ENCODE results near the gene PDK4.
"Not testable (repeated sequence)": the region's sequence is repeated elsewhere in the genome, so short reads cannot be mapped to it uniquely, and the experiment has no call there.

Gene PDK4

DNA sequence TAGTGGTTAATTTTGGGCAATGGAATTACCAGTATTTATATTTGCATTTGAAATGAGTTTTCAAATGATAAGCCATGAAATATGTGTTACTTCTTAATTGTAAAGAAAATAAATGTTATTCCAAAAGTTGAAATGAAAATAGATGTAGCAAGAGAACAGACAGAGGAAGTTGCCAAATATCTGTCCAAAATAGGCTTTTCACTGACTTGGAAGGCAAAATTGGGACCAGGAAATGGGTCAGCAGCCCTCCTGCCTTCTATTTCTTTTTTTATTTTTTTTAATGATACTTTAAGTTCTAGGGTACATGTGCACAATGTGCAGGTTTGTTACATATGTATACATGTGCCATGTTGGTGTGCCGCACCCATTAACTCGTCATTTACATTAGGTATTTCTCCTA, 8.1 kb upstream of the PDK4 start:
- DNase-seq, result not testable (repeated sequence)

DNA sequence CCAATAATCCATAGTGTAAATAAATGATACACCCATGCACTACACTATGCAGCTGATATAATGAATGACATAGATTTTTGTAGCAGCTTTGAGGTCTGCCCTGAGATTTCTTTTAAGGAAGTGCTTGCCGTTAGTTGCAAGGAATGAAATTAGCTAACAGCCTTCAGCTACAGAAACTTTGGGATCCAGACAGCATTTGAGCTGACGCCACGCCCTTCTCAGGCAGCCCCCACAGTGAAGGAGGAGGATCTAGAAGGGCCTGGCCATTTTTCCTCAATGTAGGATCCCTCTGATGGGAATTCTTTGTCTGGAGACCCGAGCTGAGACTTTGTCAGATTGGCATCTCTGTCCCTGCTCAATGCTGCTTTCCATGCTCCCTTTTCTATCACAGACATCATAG, 6.1 kb upstream of the PDK4 start:
- DNase-seq, result no peak

DNA sequence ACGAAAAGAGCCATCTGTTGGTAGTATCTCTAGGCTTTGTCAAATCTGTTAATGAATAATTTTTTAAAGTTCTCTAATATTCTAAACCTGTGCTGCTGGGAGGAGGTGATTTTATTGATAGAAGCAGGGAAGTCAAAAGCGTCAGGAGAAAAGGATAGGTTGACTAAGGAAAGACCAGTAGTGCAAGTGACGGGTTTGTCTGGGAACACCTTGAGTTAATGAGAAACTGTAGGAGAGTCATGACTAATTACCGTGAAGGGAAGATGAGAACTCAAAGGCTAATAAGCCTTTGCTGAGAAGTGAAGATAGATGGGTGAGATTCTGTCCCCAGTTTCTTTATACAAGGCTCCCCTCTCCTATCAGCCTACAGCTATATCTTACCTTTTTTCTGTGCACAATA, 5.0 kb upstream of the PDK4 start:
- DNase-seq, result no peak

DNA sequence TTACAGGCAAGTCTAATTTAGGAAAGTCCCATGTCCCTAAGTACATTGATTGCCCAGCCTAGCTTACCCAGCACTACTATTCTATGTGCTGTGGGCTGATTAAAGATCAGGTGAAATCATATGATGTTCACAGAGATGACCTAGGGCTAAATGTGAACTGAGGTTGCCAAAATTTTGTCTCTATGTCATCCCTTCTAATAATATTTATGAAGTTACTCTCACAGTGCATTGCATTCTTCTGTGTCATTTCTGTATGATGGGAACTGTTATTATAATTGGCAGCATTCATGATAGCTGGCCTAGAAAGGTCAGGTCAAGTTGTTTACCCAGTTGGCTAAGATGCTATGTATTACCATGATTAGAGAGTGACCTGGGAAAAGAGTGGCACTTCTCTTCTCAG, 2.8 kb upstream of the PDK4 start:
- no peak for DNase-seq

DNA sequence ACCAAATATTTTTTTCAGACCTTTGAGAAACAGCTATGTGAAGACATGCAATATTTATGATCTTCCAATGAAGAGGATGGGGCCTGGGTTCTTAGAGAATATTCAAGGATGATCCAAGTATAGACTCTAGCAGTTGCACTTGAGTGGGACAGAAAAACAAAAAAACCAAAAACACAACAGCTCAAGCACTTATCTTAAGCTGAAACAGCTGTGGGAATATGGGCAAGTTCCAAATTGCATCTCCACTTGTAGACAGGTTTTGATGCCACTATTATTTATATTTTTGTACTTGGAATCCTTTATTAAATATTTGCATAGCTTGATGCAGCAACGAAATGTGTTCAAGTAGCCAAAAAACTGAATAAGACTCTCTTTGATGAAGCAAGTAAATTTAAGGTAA, 2.2 kb upstream of the PDK4 start:
- DNase-seq, result no peak

DNA sequence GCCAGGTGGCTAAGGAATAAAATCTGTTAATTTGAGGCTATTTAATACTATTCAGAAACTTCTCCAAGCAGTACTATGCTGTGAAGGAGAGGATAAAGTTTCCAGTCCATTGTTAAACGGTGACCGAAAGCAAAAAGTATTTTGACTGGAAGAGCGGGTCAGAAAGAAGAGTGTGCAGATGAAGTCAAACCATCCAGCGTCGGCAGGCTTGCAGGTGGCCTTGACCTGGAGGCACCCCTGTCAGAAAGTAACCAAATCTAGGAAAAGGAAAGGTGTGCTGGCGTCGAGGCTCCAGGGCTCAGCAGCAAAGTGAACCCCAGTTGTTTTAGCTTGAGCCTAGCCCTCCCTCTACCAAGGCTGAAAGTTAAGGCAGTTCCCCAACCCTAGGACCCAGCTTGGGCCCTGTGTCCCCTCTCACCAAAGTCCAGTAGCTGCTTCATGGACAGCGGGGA, 544 bp downstream of the PDK4 start:
- no peak for DNase-seq

DNA sequence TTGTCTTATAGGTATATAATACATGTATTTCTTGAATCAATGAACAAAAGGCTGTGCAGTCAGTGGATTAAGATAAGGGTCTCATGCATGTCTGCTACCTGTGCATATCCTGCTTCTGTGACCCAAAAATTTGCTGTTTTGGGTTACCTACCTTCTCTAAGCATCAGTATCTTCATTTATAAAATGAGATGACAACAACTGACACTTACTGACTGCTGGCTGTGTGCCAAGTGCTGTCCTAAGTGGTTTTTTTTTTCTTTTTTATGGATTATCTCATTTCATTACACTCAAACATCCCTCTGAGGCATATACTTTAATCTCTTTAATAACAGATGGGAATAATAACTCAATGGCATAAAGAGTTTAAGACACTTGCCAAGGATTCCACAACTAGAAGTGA, 2.1 kb downstream of the PDK4 start:
- no peak for DNase-seq

DNA sequence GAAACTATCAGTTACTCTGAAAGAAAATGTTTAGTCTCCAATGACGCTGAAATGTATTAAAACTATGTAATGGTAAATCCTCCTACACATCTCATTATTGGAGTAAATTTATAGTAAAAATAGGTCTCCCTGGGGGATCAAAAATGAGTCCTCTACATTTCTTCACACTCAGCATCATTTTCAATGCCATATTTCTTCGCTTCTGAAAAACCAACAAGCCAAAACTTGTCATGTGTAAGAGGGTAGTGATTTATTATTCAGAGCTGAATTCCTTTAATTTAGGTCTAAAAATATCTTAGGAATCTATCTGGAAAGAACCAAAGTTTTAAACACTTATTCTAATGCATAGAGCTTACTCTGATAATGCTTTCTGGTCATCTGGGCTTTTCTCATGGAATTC, 3.0 kb downstream of the PDK4 start:
- no peak for DNase-seq

DNA sequence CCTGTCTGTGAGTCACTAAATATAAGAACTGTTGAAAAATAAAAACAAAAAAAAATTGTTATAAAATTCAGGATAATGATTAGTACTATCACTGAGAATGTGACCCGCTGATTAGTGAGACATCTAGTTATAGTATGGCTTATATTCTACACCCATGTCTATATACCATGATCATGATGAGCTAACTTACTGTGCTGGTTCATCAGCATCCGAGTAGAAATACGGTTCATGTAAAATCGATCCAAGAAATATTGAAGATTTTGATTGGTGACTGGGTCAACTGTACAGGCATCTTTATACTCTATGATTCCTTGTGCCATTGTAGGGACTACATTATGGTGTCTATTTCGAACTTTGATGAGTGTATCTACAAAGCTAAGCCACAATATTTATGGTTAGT, 3.7 kb downstream of the PDK4 start:
- no peak for DNase-seq

DNA sequence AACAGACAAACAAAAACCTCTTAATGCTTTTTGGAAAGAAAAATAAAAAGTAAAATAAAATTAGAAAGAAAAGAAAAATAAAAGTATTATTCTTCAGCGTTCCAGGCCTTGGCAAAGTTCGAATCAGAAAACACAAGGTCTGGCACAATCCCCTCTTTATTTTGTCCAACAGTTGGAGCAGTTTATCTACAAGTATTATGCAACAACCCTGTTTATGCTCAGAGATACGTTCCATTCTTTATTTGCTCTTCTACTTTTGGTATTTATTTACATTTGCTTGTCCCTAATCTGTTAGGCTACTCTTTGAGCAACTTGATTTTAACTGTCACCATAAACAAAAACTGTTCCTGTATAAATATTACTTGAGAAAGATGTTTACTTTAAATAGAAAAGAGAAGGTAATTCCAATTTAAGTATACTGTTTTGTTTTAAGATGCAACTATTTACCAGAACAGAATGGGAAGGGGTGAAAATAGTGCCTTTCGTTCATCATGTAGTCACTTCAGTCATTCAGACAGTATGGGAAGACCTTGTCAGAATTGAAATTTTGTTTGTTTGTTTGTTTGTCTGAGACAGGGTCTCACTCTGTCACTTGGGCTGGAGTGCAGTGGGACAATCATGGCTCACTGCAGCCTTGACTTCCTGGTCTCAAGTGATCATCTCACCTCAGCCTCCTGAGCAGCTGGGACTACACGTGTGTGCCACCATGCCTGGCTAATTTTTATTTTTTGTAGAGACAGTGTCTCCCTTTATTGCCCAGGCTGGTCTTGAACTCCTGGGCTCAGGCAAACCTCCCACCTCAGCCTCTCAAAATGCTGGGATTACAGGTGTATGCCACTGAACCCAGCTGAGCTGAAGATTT, 5.7 kb downstream of the PDK4 start:
- no peak for DNase-seq

DNA sequence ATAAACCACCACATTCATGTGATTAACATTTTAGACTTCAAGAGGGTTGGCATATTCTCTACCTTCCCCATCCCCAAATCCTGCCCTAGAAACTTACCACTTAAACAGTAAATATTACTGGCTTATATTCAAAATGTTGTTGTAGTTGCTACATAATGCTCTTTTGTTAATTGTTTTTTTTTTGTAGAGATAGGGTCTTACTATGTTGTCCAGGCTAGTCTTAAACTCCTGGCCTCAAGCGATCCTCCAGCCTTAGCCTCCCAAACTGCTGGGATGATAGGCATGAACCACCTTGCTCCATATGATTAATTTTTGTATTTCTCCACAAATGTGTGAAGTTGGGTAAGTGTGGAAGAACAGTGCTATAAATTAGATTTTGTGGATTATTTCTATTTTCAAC, 6.5 kb downstream of the PDK4 start:
- DNase-seq, result no peak

DNA sequence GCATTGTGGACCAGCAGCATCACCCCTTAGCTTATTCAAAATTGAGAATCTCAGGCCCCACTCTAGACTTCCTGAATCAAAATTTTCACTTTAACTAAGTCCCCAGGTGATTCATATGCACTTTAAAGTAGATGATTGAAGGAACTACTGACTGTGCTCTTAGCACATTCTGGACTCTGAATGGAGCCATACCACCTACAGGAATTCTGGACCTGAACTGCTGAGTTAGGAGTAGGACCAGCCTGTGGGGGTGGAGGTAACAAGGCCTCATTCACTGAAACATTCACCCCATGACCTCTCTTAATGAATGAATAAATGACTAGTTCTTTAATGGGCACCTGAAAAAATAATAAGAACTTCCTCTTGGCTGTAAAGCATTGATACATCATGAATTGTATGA, 7.3 kb downstream of the PDK4 start:
- no peak for DNase-seq

DNA sequence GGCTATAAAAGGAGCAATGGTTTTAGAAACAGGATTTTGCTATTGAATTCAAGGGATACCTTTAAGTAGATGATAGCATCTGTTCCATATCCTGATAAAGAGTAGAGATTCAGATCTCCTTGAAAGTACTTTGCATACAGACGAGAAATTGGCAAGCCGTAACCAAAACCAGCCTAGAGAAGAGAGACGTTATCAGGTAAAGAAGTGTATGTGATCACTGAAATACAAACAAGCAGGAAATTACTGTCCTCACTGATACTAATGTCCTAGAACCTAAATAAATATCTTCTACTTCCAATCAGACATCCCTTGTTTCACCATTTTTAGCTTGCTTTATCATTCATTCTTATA, 9.4 kb downstream of the PDK4 start:
- DNase-seq, result no peak

DNA sequence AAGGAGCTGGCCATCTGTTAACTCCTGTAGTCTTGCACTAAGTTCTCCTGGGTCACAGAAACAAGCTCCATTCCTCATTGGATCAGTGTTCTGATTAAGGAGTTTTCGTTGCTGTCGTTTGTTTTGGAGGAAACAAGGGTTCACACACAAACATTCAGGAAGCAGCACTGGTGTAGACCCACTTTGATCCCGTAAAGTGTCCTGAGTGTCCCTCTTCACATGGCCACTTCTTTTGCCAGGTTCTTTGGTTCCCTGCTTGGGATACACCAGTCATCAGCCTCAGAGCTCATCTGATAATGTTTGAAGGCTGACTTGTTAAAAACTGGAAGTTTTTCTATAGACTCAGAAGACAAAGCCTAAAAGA, 10.9 kb downstream of the PDK4 start:
- no peak for DNase-seq

DNA sequence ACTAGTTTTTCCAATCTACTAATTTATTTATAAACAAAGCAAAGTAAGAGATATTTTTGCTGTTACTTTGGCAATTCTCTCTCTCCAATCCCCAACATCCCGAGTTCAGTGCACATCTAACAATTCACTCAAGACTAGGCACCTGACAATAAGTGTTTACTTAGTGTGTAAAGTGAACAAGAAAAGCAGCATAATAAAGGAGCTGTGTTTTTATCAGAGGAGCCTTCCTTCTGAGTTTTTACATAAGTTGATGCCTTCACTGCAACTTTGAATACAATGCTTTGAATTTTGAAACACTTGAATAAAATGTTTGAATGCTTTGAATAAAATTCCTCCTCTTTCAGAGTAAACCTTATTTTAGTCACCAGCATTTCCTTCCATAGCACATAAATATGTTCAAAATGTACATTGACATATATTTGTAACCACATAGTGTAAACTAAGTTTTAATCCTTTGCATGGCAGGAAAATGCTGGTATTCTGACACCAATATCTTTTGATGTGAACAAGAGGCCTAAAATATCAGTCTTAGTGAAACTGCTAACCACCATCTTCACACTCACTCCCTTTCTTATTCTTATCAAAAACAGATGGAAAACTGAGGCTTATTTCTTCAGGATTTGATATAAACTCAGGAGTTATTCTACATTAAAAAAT, 11.4 kb downstream of the PDK4 start:
- DNase-seq, result no peak

DNA sequence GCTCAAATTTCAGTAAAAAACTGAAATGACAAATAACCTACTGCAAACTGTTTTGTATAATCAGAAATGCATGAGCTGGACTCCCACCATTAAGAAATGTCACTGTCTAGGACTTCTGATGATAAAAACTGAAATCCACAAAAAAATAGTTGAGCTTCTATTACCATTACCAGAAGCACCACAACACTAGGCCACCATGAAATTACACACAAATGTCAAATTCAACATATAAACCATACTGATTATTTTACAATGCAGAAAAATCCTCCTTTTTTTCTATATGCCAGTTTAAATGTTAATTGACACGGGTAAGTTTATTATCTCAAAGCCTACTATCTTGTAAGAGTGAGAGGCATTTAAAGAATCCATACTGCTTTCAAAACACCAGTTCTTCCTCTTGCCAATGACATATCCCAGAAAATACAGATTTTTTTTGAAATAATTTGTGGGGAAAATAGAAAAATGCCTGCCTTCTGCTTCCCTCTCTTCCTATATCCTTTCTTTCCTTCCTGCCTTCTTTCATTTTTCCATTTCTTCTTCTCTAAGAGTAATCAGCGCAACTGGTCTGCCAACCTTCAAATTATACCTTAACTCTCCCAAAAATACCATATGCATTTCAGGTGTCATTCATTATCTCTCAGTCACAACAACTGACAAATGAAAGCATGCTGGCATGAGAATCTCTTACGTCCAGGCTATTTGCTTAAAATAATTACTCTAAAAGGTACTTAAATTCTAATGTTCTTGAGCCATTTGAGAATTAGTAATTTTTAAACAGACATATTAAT, 12.3 kb downstream of the PDK4 start:
- no peak for DNase-seq

DNA sequence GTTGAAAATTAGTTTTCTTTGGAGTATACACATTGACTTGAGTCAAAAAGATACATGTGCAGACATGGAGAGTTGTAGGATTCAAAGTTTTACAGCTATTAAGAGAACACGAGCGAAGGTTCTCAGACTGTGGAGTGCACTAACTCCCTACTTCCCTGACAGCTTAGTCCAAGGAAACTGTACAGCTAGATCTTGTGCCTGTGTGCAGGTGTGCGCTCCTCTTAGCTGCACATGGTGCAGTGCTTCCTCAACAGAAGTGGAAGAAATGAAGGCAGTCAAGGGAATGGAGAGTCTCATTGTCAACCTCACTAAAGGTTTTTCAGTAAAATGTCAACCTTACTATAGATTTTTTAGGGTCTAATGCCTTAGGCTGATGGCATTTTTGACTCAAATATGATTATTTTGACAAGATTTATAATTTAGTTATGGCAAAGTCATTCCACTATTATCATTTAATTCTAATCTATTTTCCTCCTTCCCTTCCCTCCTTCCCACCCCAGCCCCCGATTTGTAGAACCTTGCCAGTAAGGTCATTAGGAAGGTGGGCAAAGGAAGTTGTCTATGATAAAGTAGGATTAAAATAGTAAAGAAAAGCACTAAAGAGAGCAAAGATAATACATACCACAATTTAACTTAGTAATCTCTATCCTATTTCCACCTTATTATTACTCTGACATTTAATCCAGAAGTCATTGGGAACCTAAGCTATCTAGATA, 13.6 kb downstream of the PDK4 start:
- DNase-seq, result no peak

DNA sequence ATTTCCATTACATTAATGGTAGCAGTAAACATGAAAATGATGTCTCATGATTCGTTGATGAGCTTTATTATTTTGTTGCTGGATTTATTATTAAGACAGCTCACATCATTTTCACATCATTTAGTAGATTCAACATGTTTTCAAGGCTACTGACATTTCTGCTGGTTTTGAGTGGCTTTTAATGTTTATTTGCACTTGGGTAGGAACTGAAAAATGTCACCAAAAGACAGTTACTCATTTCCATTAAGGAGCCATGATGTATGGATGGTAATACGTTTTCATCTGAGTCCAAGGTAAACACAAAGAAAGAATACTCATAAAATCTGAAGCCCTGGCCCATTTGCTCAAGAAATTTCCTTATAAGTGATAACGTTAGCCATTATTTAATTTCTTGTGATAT, 14.8 kb downstream of the PDK4 start:
- DNase-seq, result no peak

DNA sequence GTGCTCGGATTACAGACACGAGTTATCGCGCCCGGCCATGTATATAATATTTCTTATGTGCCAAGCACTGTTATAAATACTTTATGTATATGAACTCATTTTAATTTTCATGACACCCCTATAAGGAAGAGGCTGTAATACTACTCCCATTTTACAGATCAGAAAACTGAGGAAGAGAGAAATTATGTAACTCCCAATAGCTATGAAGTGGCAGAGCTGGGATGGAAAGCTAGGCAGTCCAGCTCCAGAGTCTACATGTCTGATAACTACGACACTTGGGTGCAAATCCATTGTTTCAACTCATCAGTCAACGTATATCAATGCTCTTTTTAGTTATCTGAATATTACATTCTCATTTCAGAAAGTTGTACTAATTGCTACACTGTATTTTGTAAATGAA, 17.0 kb downstream of the PDK4 start:
- no peak for DNase-seq

DNA sequence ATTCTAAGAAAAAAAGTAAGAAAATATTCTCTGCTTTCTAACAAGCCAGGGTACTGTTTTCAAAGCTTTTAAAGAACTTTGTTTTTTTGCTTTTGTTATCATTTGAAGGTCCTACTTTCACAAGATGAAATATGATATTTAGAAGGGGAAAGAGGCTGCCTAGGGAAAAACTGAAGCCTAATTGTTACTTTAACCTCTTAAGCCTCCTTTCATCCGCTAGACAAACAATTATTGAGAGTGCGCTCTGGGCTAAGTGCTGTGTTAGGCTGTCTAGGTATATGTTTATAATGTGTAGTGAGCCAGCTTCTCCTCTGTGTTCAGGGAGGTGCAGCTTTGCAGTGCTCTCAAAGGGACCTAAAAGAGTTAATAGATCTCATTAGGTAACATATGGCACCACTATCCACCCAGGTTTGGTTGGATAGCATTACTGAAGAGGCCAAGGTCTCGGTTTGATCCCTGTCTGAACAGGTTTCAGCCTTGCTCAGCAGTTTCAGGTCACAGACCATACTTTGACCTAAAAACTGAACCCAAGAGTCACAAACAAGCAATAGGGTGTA, 17.9 kb downstream of the PDK4 start:
- DNase-seq, result no peak

DNA sequence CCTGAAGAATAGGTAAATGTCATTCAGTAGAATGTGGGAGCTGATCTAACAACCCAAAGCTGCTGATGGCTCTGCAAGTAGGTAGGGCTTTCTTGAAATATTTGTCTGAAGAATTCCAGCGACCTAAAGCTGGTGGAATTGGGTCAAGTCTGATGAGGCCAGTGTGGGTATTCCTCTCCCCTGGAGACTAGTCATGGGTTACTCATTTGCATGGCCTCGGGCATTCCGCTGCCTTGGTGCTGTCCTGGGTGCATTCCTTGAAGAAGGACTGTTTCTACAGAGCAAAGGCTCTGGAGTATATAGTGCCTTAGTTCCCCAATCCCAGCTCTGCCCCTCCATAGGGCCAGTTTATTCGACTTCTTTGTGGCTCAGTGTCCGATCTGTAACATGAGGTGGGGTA, 19.2 kb downstream of the PDK4 start:
- DNase-seq, result no peak

DNA sequence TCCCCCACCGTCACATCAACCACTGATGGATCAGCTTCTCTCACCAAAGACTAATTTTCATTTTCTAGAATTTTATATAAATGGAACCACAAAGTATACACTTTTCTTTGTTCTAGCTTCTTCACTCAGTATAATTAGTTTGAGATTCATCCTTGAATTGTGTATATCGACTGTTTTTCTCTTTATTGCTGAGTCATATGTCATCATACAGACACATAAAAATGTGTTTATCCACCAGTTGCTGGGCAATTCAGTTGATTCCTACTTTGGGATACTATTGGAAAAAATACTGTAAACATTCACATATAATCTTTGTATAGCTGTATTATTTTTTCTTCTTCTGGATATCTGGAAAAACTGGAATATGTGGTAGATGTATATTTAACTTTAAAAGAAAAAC, 26.6 kb downstream of the PDK4 start:
- DNase-seq, result no peak

DNA sequence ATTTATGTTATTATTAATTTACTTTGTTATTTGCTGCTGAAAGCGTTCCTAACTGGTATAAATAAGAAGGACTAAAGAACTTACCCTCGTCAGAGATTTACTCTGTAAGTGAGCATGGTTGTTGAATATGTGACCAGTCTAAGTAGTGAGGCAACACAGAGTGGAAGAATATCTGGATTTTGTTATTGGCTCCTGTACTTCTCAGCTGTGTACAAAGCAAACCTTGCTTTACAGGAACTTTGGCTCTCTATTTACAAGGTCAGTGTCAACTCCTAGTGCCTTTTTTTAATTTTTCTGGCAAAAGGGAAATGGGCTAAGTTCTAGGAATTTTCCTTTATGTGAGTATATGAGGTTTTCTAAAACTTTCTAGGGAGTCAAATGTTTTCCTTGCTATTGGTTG, 35.6 kb downstream of the PDK4 start:
- no peak for DNase-seq
